ENCODE data around the gene DNAJC6.
"Not testable (repeated sequence)": the region's sequence is repeated elsewhere in the genome, so short reads cannot be mapped to it uniquely, and the experiment has no call there.

Gene DNAJC6

DNA sequence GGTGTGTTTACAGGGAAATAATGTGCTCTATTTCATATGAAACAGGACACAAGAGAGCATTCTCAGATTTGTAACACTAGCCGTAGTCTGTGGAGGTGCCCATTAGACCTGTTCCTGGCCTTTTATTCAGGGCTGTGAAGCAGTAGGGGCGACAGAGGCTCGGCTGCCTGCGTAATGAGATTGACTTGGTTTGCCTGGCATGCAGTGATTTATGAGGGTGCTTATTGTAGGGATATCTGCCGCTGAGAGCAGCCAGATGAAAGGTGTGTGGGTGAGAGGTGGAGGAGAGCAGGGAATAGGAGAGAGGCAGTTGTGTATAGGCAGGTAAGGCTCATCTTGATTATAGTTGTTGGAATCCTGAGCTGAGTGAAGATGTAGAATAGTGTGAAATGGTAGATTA is 51.3 kb downstream of the DNAJC6 start:
- no peak for DNase-seq

DNA sequence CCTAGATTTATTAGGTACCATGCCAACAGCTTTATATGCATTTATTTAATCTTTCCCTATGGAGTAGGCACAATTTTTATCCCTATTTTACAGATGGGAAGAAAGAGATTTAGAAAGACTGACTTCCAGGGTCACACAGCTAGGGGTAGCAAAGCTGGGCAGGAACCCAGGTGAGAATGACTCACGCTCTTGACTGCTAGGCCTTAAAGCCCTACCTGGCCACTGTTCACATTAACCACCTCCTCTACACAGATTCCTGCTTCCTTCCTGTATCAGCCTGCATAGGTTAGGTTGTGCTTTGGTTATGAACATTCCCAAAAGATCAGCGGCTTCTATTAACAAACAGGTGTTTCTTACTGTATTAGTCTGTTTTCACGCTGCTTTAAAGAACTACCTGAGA is 53.2 kb downstream of the DNAJC6 start:
- no peak for DNase-seq

GRCh38 chr1:65363484-65363883 is 54.1 kb downstream of the DNAJC6 start:
- DNase-seq, result no peak

- no peak for DNase-seq
Measured at GRCh38 chr1:65368403-65368802, 59.1 kb downstream of the DNAJC6 start.

DNA sequence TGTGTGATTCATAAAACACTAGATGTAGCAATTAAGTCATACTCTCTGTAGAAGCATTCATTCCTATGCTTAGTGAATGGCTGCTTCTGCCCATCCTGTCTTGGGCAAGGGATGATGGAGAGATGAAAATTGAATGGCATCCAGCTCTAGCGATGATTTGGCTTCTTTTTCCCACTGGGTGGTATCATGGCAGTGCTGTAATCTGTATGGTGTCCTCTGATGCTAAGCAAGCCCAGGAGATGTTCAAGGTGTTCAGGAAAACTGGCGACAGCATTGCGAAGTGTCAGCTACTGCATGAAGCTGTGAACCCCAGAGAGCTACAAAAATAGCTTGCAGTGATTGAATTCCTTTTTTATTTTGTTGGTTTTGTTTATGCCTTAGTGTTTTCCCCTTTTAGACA is 62.2 kb downstream of the DNAJC6 start:
- DNase-seq, result no peak

GRCh38 chr1:65372557-65372956 is 63.2 kb downstream of the DNAJC6 start:
- DNase-seq, result no peak

DNA sequence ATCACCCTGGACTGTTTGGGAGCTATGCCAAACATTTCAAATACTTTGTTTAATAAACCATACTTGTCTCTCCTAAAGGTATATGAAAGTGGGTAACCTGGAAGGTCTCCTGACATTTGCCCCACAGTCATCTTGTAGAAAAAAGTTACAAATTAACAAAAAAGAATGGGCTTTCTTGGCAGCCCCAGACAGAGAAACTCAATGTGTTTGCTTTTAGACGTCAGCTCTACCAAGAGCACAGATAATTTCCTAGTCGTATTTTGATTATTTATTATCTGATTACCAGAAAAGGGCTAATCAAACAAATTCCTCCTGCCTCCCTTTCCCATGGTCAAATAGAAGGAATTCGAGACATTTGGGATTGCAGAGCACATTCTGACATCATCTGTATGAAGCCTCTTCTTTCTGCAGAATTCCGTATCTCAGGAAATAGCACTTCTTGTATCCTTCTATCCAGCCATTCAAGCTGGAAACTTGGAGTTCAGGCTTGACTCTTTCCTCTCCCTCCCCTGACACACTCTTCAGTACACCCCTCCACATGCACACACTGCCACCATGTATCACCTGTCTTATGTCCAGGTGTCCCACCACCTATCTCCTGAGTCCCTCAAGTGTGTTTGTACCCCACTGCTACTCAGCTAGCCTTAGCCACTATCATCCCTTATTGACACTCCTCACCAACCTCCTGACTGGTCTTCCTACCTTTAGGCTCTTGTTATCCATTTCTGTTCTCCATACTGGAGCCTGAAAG is 68.3 kb downstream of the DNAJC6 start:
- no peak for DNase-seq

DNA sequence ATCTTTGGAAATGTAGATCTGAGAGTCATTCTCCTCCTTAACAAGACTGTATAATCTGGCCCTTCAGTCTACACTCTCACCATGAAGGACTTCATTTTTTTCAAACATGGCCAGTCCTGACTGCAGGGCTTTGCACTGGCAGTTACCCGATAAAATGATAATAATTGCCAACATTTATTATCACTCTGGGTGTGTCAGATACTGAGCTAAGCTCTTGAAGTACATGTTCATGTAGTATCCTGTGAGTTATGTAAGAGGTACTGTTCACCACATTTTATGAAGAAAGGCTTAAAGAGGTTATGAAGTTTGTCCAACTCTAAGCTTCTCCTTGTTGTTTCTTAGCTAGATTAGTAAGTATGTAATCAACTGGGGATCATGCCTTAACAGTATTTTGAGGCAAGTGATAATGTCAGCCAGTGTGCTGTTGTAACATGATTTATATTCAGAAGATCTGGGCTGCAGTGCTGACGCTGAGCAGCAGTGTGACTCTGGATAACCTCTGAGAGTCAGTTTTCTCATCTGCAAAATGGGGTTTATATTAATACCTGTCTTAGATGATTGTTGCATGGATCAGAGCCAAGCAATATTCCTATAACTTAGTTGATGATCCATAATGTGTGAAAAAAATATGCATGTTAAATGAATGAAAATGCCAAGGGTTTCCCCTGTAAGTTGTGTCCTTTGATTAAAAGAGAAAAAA is 69.1 kb downstream of the DNAJC6 start:
- no peak for DNase-seq

GRCh38 chr1:65384426-65384825 is 75.1 kb downstream of the DNAJC6 start:
- DNase-seq, result not testable (repeated sequence)

- DNase-seq, result no peak
Measured at GRCh38 chr1:65386439-65386838, 77.1 kb downstream of the DNAJC6 start.

DNA sequence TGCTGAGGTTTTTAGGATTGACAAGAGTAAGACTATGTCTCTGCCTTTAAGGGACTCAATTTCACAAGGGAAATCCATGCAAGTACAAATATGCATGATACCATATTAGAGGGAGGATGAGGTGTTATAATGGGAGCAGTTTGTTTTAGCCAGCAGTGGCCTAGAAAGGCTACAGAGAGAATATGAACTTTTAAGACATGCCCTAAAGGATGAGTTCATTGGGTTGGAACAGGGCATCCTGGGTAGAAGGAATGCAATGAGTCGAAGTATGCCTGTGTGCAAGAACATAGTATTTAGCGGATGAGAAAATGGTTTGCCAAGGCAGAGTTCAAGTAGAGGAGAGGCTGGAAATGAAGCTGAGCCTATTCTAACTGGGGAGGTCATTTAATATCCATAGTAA is 78.5 kb downstream of the DNAJC6 start:
- no peak for DNase-seq

- DNase-seq, result no peak
Measured at GRCh38 chr1:65388908-65389695, 79.8 kb downstream of the DNAJC6 start.

GRCh38 chr1:65392497-65392896 is 83.2 kb downstream of the DNAJC6 start:
- DNase-seq, result no peak

GRCh38 chr1:65393347-65393746 is 84.0 kb downstream of the DNAJC6 start:
- no peak for DNase-seq

DNA sequence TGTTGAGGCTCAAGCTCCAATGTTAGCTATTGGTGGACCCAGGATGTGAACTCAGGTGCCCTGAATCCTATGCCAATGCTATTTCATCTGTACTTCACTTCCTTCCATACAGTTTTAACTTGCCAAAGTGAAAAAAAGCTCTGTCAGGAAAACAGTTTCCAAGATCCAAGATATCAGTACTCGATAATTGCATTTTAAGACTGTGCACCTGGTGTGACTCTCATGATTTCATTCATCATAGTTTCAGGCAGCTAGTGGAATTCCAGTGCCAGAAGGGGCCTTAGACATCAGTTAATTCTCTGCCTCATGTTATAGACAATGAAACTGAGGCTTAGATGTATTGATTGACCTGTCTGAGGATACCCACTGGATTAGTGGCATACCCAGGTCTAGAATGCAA is 84.6 kb downstream of the DNAJC6 start:
- no peak for DNase-seq

GRCh38 chr1:65395887-65396612 is 86.7 kb downstream of the DNAJC6 start:
- no peak for DNase-seq

- DNase-seq, result no peak
Measured at GRCh38 chr1:65398083-65398482, 88.7 kb downstream of the DNAJC6 start.

DNA sequence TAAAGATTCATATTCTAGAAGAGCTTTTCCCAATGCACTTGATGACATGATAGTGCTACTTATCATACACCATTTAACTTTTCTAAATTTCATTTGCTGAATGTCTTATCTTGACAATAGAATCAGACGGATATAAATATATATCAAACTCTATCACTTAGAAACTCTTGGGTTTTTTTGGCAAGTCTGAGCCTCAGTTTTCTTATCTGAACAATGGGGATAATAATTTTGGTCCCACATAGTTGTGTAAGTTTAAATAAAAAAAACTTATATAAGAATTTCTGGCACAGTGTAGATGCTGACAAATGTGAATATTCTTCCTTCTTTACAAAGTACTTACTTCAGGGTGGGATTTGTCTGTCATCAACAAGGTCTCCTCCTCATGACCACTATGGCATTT is 89.7 kb downstream of the DNAJC6 start:
- no peak for DNase-seq

- no peak for DNase-seq
Measured at GRCh38 chr1:65401612-65402011, 92.3 kb downstream of the DNAJC6 start.

DNA sequence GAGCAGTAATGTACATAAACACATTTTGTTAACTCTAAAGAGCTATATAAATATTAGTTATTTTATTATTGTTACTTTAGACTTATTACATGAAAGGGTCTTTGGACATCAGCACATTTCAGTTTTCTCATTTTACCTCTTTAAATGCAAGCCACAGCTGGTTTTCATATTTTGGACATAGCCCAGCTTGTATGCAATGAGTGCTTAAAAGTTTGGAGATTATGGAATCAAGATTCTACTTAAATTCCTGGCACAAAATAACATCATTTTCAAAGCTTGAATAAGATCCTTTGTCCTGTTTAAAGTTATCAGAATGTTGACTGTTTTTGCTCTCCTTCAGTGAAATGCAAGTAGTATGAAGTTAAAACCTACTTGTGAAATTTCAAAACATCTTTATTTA is 95.6 kb downstream of the DNAJC6 start:
- no peak for DNase-seq

- DNase-seq, result no peak
Measured at GRCh38 chr1:65407877-65408276, 98.5 kb downstream of the DNAJC6 start.

- no peak for DNase-seq
Measured at GRCh38 chr1:65409314-65409713, 100.0 kb downstream of the DNAJC6 start.

DNA sequence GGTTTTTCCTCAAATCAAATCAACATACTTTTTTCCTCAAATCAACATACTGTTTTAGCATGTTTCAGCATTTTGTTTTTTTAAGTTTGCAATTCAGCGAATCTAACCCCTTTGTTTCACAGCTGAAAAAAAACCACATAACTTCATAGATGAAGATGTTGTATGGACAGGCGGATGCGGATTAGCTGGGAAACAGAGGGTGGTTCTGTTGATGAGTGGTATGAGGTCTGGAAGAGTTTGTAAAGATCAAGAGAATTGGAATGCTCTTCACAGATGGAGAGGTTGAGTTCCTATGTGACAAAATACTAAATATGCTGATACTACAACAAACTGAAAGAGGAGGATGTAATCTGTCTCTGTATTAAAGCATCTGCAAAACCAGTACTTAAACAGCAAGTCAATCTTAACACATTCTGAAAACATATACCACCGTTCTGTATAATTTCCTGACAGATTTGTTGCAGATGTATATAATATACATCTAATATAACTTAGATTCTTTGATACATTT is 100.5 kb downstream of the DNAJC6 start:
- no peak for DNase-seq
